K562 (cell line): ENCODE data around the gene FAM181B. TPM values are rescaled to one million over a fixed set of nuclear protein-coding genes. Genes with fewer than 3 reads are reported as not detected.

Experiments
- ATAC-seq: fragments of 200-7000 bp; cut with Tn5 transposase; 3 replicates; pipeline ENCODE4 v1.9.1; 2020; ENCODE audit warnings: moderate library complexity
- BruUV-seq: library from RNA; stranded (reverse); fragments of 400-500 nt; replicated peaks from 2 replicates; lab custom pipeline; 2021; lab: Mats Ljungman, UMichigan
- CTCF ChIA-PET: fragments of 300-600 bp; formaldehyde crosslinking; extraction: SDS; loops from one replicate; lab custom pipeline; 2021; ENCODE audit warnings: low intra/inter-chr PET ratio; lab: Yijun Ruan, JAX
- POLR2A ChIA-PET: fragments of 300-600, 350-650 bp; sonication (Branson Sonifier 250); formaldehyde crosslinking; extraction: SDS; loops from one replicate; lab custom pipeline; 2021; ENCODE audit warnings: antibody characterized with exemption, inconsistent platforms; lab: Yijun Ruan, JAX
- DNase-seq, 4 experiments: peaks; one replicate each; pipeline versions ENCODE4 v3.0.0 to v3.0.0-alpha.2; 2011 to 2018; ENCODE audit warnings: low spot score in 3 of 4, mixed read lengths in 3 of 4; ENCODE audit errors: extremely low read depth in 1 of 4
- FAIRE-seq: peaks from 2 replicates; lab custom pipeline; 2011; peaks lifted over from hg19 to GRCh38; lab: Jason Lieb, UNC
- H2AFZ ChIP-seq: 2 replicates; pipeline ENCODE4 v1.6.0; 2011; ENCODE audit warnings: low read depth, low read length, control low read depth, inconsistent platforms
- H3K27ac ChIP-seq: fragments of 200-600 bp; 3 replicates; pipeline ENCODE4 v1.8.0; 2011; ENCODE audit warnings: low read depth, mild to moderate bottlenecking, control low read depth, inconsistent platforms, low read length, moderate library complexity, mixed read lengths; ENCODE audit errors: extremely low read depth
- H3K27me3 ChIP-seq, 2 experiments: fragments of 300-600 bp in 1 of 2; 2 replicates in 1 of 2; 3 replicates in 1 of 2; pipeline versions ENCODE4 v1.6.0 to v1.8.0; 2011; ENCODE audit warnings: inconsistent platforms in 2 of 2, low read length in 2 of 2, mild to moderate bottlenecking in 1 of 2, mixed read lengths in 1 of 2, moderate library complexity in 1 of 2; ENCODE audit not compliant: control insufficient read depth in 2 of 2, insufficient read depth in 2 of 2
- H3K36me3 ChIP-seq: fragments of 300-600 bp; 3 replicates; pipeline ENCODE4 v1.8.0; 2011; ENCODE audit warnings: mild to moderate bottlenecking, low read length, inconsistent platforms; ENCODE audit not compliant: control insufficient read depth, insufficient read depth
- H3K4me1 ChIP-seq, 2 experiments: fragments of 200-600 bp in 1 of 2; replicated peaks in 1 of 2; 2 replicates in 1 of 2; 3 replicates in 1 of 2; pipeline versions ENCODE4 v1.5.1 to v1.8.0; 2011; ENCODE audit warnings: inconsistent platforms in 2 of 2, low read length in 2 of 2, mild to moderate bottlenecking in 1 of 2, mixed read lengths in 1 of 2, moderate library complexity in 1 of 2; ENCODE audit not compliant: control insufficient read depth in 2 of 2, insufficient read depth in 2 of 2
- H3K4me2 ChIP-seq: 2 replicates; pipeline ENCODE4 v1.6.1; 2011; ENCODE audit warnings: low read length, control low read depth, inconsistent platforms, mixed read lengths; ENCODE audit not compliant: insufficient read depth
- H3K4me3 ChIP-seq: fragments of 200-600 bp; sonication (generic), shearing (Covaris generic); 2 replicates; pipeline ENCODE4 v1.5.1; 2016; ENCODE audit warnings: control low read depth, inconsistent platforms
- H3K79me2 ChIP-seq: fragments of 200-600 bp; 3 replicates; pipeline ENCODE4 v1.8.0; 2011; ENCODE audit warnings: low read length, inconsistent platforms; ENCODE audit not compliant: control insufficient read depth, insufficient read depth
- H3K9ac ChIP-seq, 2 experiments: 2 replicates each; pipeline versions ENCODE4 v1.6.0 to v1.6.1; 2011; ENCODE audit warnings: low read depth in 2 of 2, low read length in 2 of 2, control low read depth in 1 of 2, inconsistent platforms in 1 of 2, mild to moderate bottlenecking in 1 of 2, mixed read lengths in 1 of 2; ENCODE audit not compliant: insufficient read depth in 1 of 2
- H3K9me1 ChIP-seq: one replicate; pipeline ENCODE4 v1.6.0; 2011; ENCODE audit warnings: inconsistent platforms, mild to moderate bottlenecking, low read length, moderate library complexity; ENCODE audit not compliant: control insufficient read depth, insufficient read depth
- H3K9me3 ChIP-seq: replicated peaks from 2 replicates; pipeline ENCODE4 v1.5.1; 2011; ENCODE audit warnings: low read depth, low read length, inconsistent platforms; ENCODE audit not compliant: control insufficient read depth, insufficient read depth
- H4K20me1 ChIP-seq: replicated peaks from 2 replicates; pipeline ENCODE4 v1.6.1; 2011; ENCODE audit warnings: low read length, inconsistent platforms, mixed read lengths; ENCODE audit not compliant: control insufficient read depth, insufficient read depth
- KDM4B ChIP-seq, 2 experiments: fragments of 450-650 bp in 1 of 2; sonication (generic) in 1 of 2; IDR thresholded peaks; 2 replicates each; pipeline ENCODE4 v1.6.1; 2016 to 2017; ENCODE audit warnings: borderline replicate concordance in 2 of 2, antibody characterized with exemption in 1 of 2, low read depth in 1 of 2, mild to moderate bottlenecking in 1 of 2
- POU5F1 ChIP-seq: fragments of 150-350 bp; IDR thresholded peaks from 2 replicates; pipeline ENCODE4 v1.6.1; 2014; ENCODE audit warnings: borderline replicate concordance, low read length, low read depth, mild to moderate bottlenecking; ENCODE audit not compliant: partially characterized antibody
- SMC3 ChIP-seq: conservative IDR thresholded peaks from 2 replicates; pipeline ENCODE4 v1.6.1; 2011; ENCODE audit warnings: low read depth, low read length, improper control_type of control experiment; ENCODE audit not compliant: insufficient read depth
- SPI1 ChIP-seq: IDR thresholded peaks from 2 replicates; pipeline ENCODE4 v1.6.1; 2011; ENCODE audit warnings: low read depth, low read length, control low read depth, borderline replicate concordance
- ZBTB8A ChIP-seq: fragments of 450-650 bp; IDR thresholded peaks from 2 replicates; pipeline ENCODE4 v1.6.1; 2018; ENCODE audit warnings: mild to moderate bottlenecking, moderate library complexity; ENCODE audit not compliant: partially characterized antibody
- ZNF717 ChIP-seq: fragments of 250-450 bp; sonication (Bioruptor Pico); IDR thresholded peaks from 2 replicates; pipeline ENCODE4 v1.5.0; 2021
- ZNF780A ChIP-seq: fragments of 250-450 bp; sonication (Bioruptor Pico); IDR thresholded peaks from 2 replicates; pipeline ENCODE4 v1.5.0; 2021; ENCODE audit warnings: mild to moderate bottlenecking
- WGBS: fragments of 100-300 bp; shearing (Covaris generic); methylation state at CpG from one replicate; pipeline ENCODE4 v1.1.6; 2016; ENCODE audit warnings: low coverage, mixed read lengths; ENCODE audit not compliant: insufficient coverage; ENCODE audit errors: missing lambda C conversion rate; 5-methylcytosine and 5-hydroxymethylcytosine counted together
- in situ Hi-C: fragments of 300-500 bp; cut with MboI; formaldehyde crosslinking; loops from 4 replicates; pipeline ENCODE4 v1.15.0; 2018; ENCODE audit warnings: inconsistent platforms, mixed read lengths
- intact Hi-C: fragments of 100-400 bp; cut with micrococcal nuclease; formaldehyde crosslinking; loops from 2 replicates; pipeline ENCODE4 v1.14.2; 2022
- polyA plus RNA-seq, 8 experiments: library from polyadenylated mRNA; depleted of rRNA in 4 of 8; stranded (reverse) in 5 of 8; unstranded in 3 of 8; fragments of >200 nt; fragmentation: Nextera tagmentation in 2 of 8; fragmentation: Illumina TruSeq in 1 of 8; extraction: Ambion mirVana in 2 of 8; extraction: Trizol in 1 of 8; gene quantifications; 2 replicates each; pipeline versions ENCODE4 v1.2.1 to v1.2.3, GENCODE V29; 2011 to 2014; ENCODE audit warnings: inconsistent platforms in 1 of 8, missing spikeins in 1 of 8
- total RNA-seq, 7 experiments: library from RNA; depleted of rRNA in 6 of 7; stranded (reverse); fragments of >200 nt in 6 of 7; fragmentation: Illumina TruSeq in 2 of 7; extraction: Trizol in 2 of 7; gene quantifications; 2 replicates each; pipeline versions ENCODE4 v1.2.1 to v1.2.3, GENCODE V29; 2011 to 2021; ENCODE audit warnings: low replicate concordance in 1 of 7

Gene FAM181B
- total and polyA plus RNA-seq, 9 of the 15 experiments (the other 6 are each of a cell fraction or from before 2014, with no cell fraction given): 0.01 TPM; not detected in 8

GRCh38 chr11:82703226-82703625 is 30.4 kb downstream of the FAM181B start:
- no peaks in the 10 kb centered on the region; a peak in 1 of 5 replicates for H3K27me3 ChIP-seq
- H3K27ac ChIP-seq: no peak overlapping the region
- H3K79me2 ChIP-seq: no peaks in the 10 kb centered on the region
- H3K4me3 ChIP-seq: no peak overlapping the region
- no peaks in the 10 kb centered on the region for H3K9me1 ChIP-seq
- no peak for DNase-seq
- TF ChIP-seq ZBTB8A: no peak
- TF ChIP-seq POU5F1: no peak
- peak; percentile 62; the same call in 1 of the 2 replicates for TF ChIP-seq SPI1
- H3K4me2 ChIP-seq: no peak overlapping the region
- no peak overlapping the region for H3K9ac ChIP-seq
- H4K20me1 ChIP-seq: no peaks in the 10 kb centered on the region
- in situ Hi-C loops (no loop called here), intact Hi-C loops (no loop called here)
- 3% methylated on average over 2 of the region's 2 CpGs for WGBS
- ATAC-seq: no peak
- no peak overlapping the region for H2AFZ ChIP-seq
- POLR2A ChIA-PET: no interaction called here
- CTCF ChIA-PET: no interaction called here
- no peaks in the 10 kb centered on the region for H3K4me1 ChIP-seq
- no peak for FAIRE-seq
- H3K36me3 ChIP-seq: no peaks in the 10 kb centered on the region
- H3K9me3 ChIP-seq: no peaks in the 10 kb centered on the region
- no TSS peak for BruUV-seq

GRCh38 chr11:82701847-82702520 is 31.7 kb downstream of the FAM181B start:
- no peaks in the 10 kb centered on the region for H4K20me1 ChIP-seq
- no peak overlapping the region for H2AFZ ChIP-seq
- POLR2A ChIA-PET: interaction anchor here (0.6 to 1.0 kb wide), 2 partner anchors 62 to 70 kb away, joined by 3 read pairs; no protein-coding TSS in a partner anchor
- H3K27ac ChIP-seq: no peak overlapping the region
- H3K79me2 ChIP-seq: no peaks in the 10 kb centered on the region
- H3K4me1 ChIP-seq: no peaks in the 10 kb centered on the region
- no peak overlapping the region for H3K4me2 ChIP-seq
- CTCF ChIA-PET: interaction anchor here (0.7 to 2.0 kb wide), 3 partner anchors 19 to 1058 kb away, joined by 3 to 13 read pairs (median 3); no protein-coding TSS in a partner anchor
- H3K27me3 ChIP-seq: no peaks in the 10 kb centered on the region; a peak in 1 of 5 replicates
- H3K4me3 ChIP-seq: no peak overlapping the region
- no peaks in the 10 kb centered on the region for H3K9me1 ChIP-seq
- no TSS peak for BruUV-seq
- WGBS: 9% methylated on average over 7 of the region's 7 CpGs
- DNase-seq (peak; percentile 53 to 61 (median 56)), ATAC-seq (peak; percentile 89), FAIRE-seq (peak; percentile 91)
- no peak overlapping the region for H3K9ac ChIP-seq
- intact Hi-C loops (loop anchor here (1.0 kb wide), 1 partner anchor 1058 kb away; no protein-coding TSS in a partner anchor), in situ Hi-C loops (no loop called here)
- H3K36me3 ChIP-seq: no peaks in the 10 kb centered on the region
- H3K9me3 ChIP-seq: no peaks in the 10 kb centered on the region
- TF ChIP-seq SMC3 (0 out of 2 replicates have a peak, but pooled peaks have one; percentile 9), ZNF717 (CRISPR knock-in tag) (no peak), ZNF780A (no peak), KDM4B (IDR thresholded peaks at IDR 0.05; ENCODE audit: borderline replicate concordance in 2 of 2, low read depth in 1 of 2) (no peak)
